Endodermal cell (in vitro differentiated cells): ENCODE results near the gene AMN1. TPM values are rescaled to one million over a fixed set of nuclear protein-coding genes. Genes with fewer than 3 reads are reported as not detected.
"Not testable (repeated sequence)": the region's sequence is repeated elsewhere in the genome, so short reads cannot be mapped to it uniquely, and the experiment has no call there.

ENCODE experiments used
- DNase-seq: peaks from one replicate; pipeline ENCODE4 v3.0.0-alpha.2; 2017
- H3K27ac ChIP-seq: 2 replicates; pipeline ENCODE4 v1.5.1; 2013; ENCODE audit warnings: mild to moderate bottlenecking, low read depth, low read length, moderate library complexity
- H3K27me3 ChIP-seq: 2 replicates; pipeline ENCODE4 v1.6.1; 2013; ENCODE audit warnings: mild to moderate bottlenecking, low read length, moderate library complexity; ENCODE audit not compliant: insufficient read depth, control insufficient read depth, poor library complexity, severe bottlenecking
- H3K36me3 ChIP-seq: 2 replicates; pipeline ENCODE4 v1.7.0; 2013; ENCODE audit warnings: mild to moderate bottlenecking, low read length, moderate library complexity; ENCODE audit not compliant: control insufficient read depth, insufficient read depth
- H3K4me1 ChIP-seq: one replicate; pipeline ENCODE4 v1.7.0; 2013; ENCODE audit warnings: low read length; ENCODE audit not compliant: control insufficient read depth, insufficient read depth
- H3K4me3 ChIP-seq: 2 replicates; pipeline ENCODE4 v1.5.1; 2013; ENCODE audit warnings: mild to moderate bottlenecking, low read length, moderate library complexity
- H3K9ac ChIP-seq: 2 replicates; pipeline ENCODE4 v1.6.1; 2013; ENCODE audit warnings: mild to moderate bottlenecking, low read length, moderate library complexity; ENCODE audit not compliant: poor library complexity, severe bottlenecking; ENCODE audit errors: extremely low read depth
- H3K9me3 ChIP-seq: 2 replicates; pipeline ENCODE4 v1.6.1; 2013; ENCODE audit warnings: mild to moderate bottlenecking, low read length, moderate library complexity; ENCODE audit not compliant: control insufficient read depth
- H3K27ac Mint-ChIP-seq: 2 replicates; pipeline ENCODE4 v1.8.0; 2020; ENCODE audit warnings: mixed read lengths
- H3K27me3 Mint-ChIP-seq: 2 replicates; pipeline ENCODE4 v1.8.0; 2021; ENCODE audit warnings: mild to moderate bottlenecking, mixed read lengths; ENCODE audit not compliant: insufficient read depth
- H3K36me3 Mint-ChIP-seq: 2 replicates; pipeline ENCODE4 v1.8.0; 2020; ENCODE audit warnings: low read depth, mixed read lengths
- H3K4me1 Mint-ChIP-seq: 2 replicates; pipeline ENCODE4 v1.8.0; 2020; ENCODE audit warnings: mixed read lengths
- H3K4me3 Mint-ChIP-seq: 2 replicates; pipeline ENCODE4 v1.8.0; 2020; ENCODE audit warnings: mild to moderate bottlenecking, moderate library complexity, mixed read lengths
- H3K9me3 Mint-ChIP-seq: 2 replicates; pipeline ENCODE4 v1.8.0; 2020; ENCODE audit warnings: mild to moderate bottlenecking, mixed read lengths
- WGBS, 2 experiments: methylation state at CpG; one replicate each; pipeline versions ENCODE4 v1.1.5 to v1.1.7; 2013; ENCODE audit warnings: missing lambda C conversion rate in 2 of 2, mixed read lengths in 1 of 2; ENCODE audit not compliant: insufficient coverage in 1 of 2, insufficient read length in 1 of 2; 5-methylcytosine and 5-hydroxymethylcytosine counted together
- total RNA-seq, 2 donors: library from RNA; stranded (reverse); fragmentation: NEBNext Ultra II Directional in 1 of 2; extraction: Animal tissue kit (Norgen Biotek cat#: 25700) in 1 of 2; gene quantifications; 2 replicates in 1 of 2; 3 replicates in 1 of 2; pipeline ENCODE4 v1.2.1, GENCODE V29; 2021
- TF ChIP-seq, protein P1 (sequence below): fragments of 200-600 bp; sonication (generic); conservative IDR thresholded peaks from 2 replicates; pipeline ENCODE4 v1.5.0; 2021; ENCODE audit warnings: antibody characterized with exemption, mild to moderate bottlenecking

AMN1 gene
- total RNA-seq, 2 donors from 2014 or later: 12.5 to 15.2 TPM

GRCh38 chr12:31732926-31733548 lies 4.2 kb upstream of the AMN1 start:
- Histone ChIP-seq H3K9ac (no peak overlapping the region), H3K27ac (no peak overlapping the region), H3K4me1 (no peaks in the 10 kb centered on the region), H3K27me3 (no peaks in the 10 kb centered on the region), H3K9me3 (peaks cover 9% of the 10 kb centered on the region), H3K36me3 (no peaks in the 10 kb centered on the region), H3K4me3 (no peak overlapping the region)
- TF ChIP-seq, protein P1, sequence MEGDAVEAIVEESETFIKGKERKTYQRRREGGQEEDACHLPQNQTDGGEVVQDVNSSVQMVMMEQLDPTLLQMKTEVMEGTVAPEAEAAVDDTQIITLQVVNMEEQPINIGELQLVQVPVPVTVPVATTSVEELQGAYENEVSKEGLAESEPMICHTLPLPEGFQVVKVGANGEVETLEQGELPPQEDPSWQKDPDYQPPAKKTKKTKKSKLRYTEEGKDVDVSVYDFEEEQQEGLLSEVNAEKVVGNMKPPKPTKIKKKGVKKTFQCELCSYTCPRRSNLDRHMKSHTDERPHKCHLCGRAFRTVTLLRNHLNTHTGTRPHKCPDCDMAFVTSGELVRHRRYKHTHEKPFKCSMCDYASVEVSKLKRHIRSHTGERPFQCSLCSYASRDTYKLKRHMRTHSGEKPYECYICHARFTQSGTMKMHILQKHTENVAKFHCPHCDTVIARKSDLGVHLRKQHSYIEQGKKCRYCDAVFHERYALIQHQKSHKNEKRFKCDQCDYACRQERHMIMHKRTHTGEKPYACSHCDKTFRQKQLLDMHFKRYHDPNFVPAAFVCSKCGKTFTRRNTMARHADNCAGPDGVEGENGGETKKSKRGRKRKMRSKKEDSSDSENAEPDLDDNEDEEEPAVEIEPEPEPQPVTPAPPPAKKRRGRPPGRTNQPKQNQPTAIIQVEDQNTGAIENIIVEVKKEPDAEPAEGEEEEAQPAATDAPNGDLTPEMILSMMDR: no peak
- peak overlapping the region; percentile 65 for H3K27ac Mint-ChIP-seq
- peaks cover 11% of the 10 kb centered on the region for H3K9me3 Mint-ChIP-seq
- H3K4me1 Mint-ChIP-seq: peaks cover 35% of the 10 kb centered on the region
- 27 to 52% methylated on average over 3 to 5 of the region's 5 CpGs for WGBS, 2 experiments
- peaks cover 2% of the 10 kb centered on the region for H3K36me3 Mint-ChIP-seq
- DNase-seq: peak; percentile 87
- H3K27me3 Mint-ChIP-seq: no peaks in the 10 kb centered on the region
- H3K4me3 Mint-ChIP-seq: no peak overlapping the region

GRCh38 chr12:31731203-31731602 lies 2.4 kb upstream of the AMN1 start:
- not testable (repeated sequence) for H3K27ac ChIP-seq, H3K36me3 Mint-ChIP-seq, DNase-seq, H3K9ac ChIP-seq, H3K9me3 ChIP-seq, H3K36me3 ChIP-seq, H3K27me3 Mint-ChIP-seq, H3K4me1 ChIP-seq, H3K27me3 ChIP-seq, H3K27ac Mint-ChIP-seq, H3K4me3 Mint-ChIP-seq
- peaks cover 11% of the 10 kb centered on the region for H3K9me3 Mint-ChIP-seq
- 91 to 94% methylated on average over 4 to 5 of the region's 5 CpGs for WGBS, 2 experiments
- H3K4me3 ChIP-seq: peak overlapping the region; percentile 95
- H3K4me1 Mint-ChIP-seq: peaks cover 27% of the 10 kb centered on the region

DNA sequence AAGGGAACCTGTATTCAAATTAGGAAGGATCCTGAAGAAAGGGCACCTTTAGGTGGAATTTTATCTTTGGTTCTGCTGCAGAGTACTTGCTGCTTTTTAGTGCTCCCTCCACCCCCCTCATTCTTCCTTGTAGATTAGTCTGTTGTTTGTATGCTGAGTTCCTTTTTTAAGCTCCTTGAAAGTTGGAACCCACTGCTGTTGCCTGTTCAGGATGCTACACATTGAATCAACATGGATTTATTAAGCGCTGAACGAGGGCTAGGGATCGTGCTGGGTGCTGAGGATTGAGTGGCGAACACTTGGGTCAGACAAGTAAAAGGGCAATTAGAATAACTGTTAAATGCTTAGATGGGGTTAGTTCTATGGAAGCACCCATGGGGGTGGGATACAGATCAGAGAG lies 884 bp upstream of the AMN1 start:
- no peak for DNase-seq

More for the DNA sequence above, 884 bp upstream of the AMN1 start:
- peak overlapping the region; percentile 59 for H3K9ac ChIP-seq
- H3K27ac ChIP-seq: no peak overlapping the region
- H3K27ac Mint-ChIP-seq: peak overlapping the region; percentile 98
- TF ChIP-seq, protein P1: no peak
- peaks cover 30% of the 10 kb centered on the region for H3K4me1 Mint-ChIP-seq
- H3K4me1 ChIP-seq: no peaks in the 10 kb centered on the region
- peaks cover 9% of the 10 kb centered on the region for H3K9me3 ChIP-seq
- peaks cover 11% of the 10 kb centered on the region for H3K9me3 Mint-ChIP-seq
- H3K36me3 Mint-ChIP-seq: peaks cover 2% of the 10 kb centered on the region
- H3K36me3 ChIP-seq: no peaks in the 10 kb centered on the region
- peak overlapping the region; percentile 83 for H3K4me3 Mint-ChIP-seq
- H3K4me3 ChIP-seq: peak overlapping the region; percentile 95
- no peaks in the 10 kb centered on the region for H3K27me3 ChIP-seq
- no peaks in the 10 kb centered on the region for H3K27me3 Mint-ChIP-seq
- 85 to 87% methylated on average over 4 of the region's 4 CpGs for WGBS, 2 experiments
